ENCODE measurements around the gene PDIK1L.

- no peak for TF ChIP-seq CTCF (conservative IDR thresholded peaks at IDR 0.05)
- no peak for TF ChIP-seq EZH2 (IDR thresholded peaks at IDR 0.05; ENCODE audit: low read depth)
Observed at GRCh38 chr1:26078286-26079177, 33.1 kb upstream of the PDIK1L start.
